ENCODE measurements around the gene MANEA.

- TF ChIP-seq CTCF (IDR thresholded peaks at IDR 0.05; ENCODE audit: control extremely low read depth in 1 of 3, insufficient read depth in 1 of 3, low read depth in 1 of 3, low read length in 3 of 3): no peak
- no peak for TF ChIP-seq KDM1A (IDR thresholded peaks at IDR 0.05; ENCODE audit: borderline replicate concordance, low read length)
- no peak for TF ChIP-seq USF2 (IDR thresholded peaks at IDR 0.05; ENCODE audit: low read length)
- no peak for TF ChIP-seq BRCA1 (IDR thresholded peaks at IDR 0.05; ENCODE audit: low read depth, low read length)
- TF ChIP-seq SP1 (IDR thresholded peaks at IDR 0.05; ENCODE audit: low read depth, low read length): no peak
- TF ChIP-seq POLR2AphosphoS5 (IDR thresholded peaks at IDR 0.05; ENCODE audit: low read depth, low read length): no peak
- no peak for TF ChIP-seq RXRA (IDR thresholded peaks at IDR 0.05; ENCODE audit: insufficient read depth, low read depth, low read length)
- TF ChIP-seq TAF1 (IDR thresholded peaks at IDR 0.05; ENCODE audit: low read depth, low read length): no peak
- no peak for TF ChIP-seq JUND (IDR thresholded peaks at IDR 0.05; ENCODE audit: low read length)
- no peak for TF ChIP-seq TBP (IDR thresholded peaks at IDR 0.05; ENCODE audit: low read depth, low read length)
- no peak for TF ChIP-seq CHD2 (IDR thresholded peaks at IDR 0.05; ENCODE audit: low read length)
- TF ChIP-seq BACH1 (IDR thresholded peaks at IDR 0.05; ENCODE audit: low read length): no peak
Observed at GRCh38 chr6:95553880-95554279, 23.5 kb upstream of the MANEA start.
